Nephron (organoid): ENCODE results near the gene RASSF10.

Experiments used
- H3K27ac Mint-ChIP-seq, 3 experiments: 2 replicates each; pipeline ENCODE4 v1.8.0; 2020; ENCODE audit warnings: mixed read lengths in 3 of 3, mild to moderate bottlenecking in 2 of 3, moderate library complexity in 1 of 3
- H3K27me3 Mint-ChIP-seq: 2 replicates; pipeline ENCODE4 v1.8.0; 2021; ENCODE audit warnings: low read depth, mild to moderate bottlenecking, moderate library complexity, mixed read lengths
- H3K36me3 Mint-ChIP-seq: 2 replicates; pipeline ENCODE4 v1.8.0; 2020; ENCODE audit warnings: low read depth, mixed read lengths
- H3K4me1 Mint-ChIP-seq: 2 replicates; pipeline ENCODE4 v1.8.0; 2020; ENCODE audit warnings: mixed read lengths
- H3K4me3 Mint-ChIP-seq, 3 experiments: 2 replicates each; pipeline ENCODE4 v1.8.0; 2020; ENCODE audit warnings: mild to moderate bottlenecking in 3 of 3, mixed read lengths in 3 of 3, moderate library complexity in 2 of 3
- H3K9me3 Mint-ChIP-seq: 2 replicates; pipeline ENCODE4 v1.8.0; 2020; ENCODE audit warnings: mixed read lengths
- TF ChIP-seq, protein P1 (sequence below), 3 experiments: fragments of 200-600 bp; sonication (generic); IDR thresholded peaks; one replicate each; pipeline ENCODE4 v1.5.0; 2021; ENCODE audit warnings: antibody characterized with exemption in 3 of 3; ENCODE audit not compliant: unreplicated experiment in 3 of 3

The RASSF10 gene

GRCh38 chr11:12964650-12965049 lies 44.5 kb upstream of the RASSF10 start:
- Mint-ChIP-seq H3K27me3 (peaks cover 23% of the 10 kb centered on the region), H3K36me3 (no peaks in the 10 kb centered on the region), H3K9me3 (no peaks in the 10 kb centered on the region), H3K27ac (peak overlapping the region in 1 of 3 experiments; percentile 29), H3K4me1 (peaks cover 17% of the 10 kb centered on the region), H3K4me3 (no peak overlapping the region)
- TF ChIP-seq, protein P1, sequence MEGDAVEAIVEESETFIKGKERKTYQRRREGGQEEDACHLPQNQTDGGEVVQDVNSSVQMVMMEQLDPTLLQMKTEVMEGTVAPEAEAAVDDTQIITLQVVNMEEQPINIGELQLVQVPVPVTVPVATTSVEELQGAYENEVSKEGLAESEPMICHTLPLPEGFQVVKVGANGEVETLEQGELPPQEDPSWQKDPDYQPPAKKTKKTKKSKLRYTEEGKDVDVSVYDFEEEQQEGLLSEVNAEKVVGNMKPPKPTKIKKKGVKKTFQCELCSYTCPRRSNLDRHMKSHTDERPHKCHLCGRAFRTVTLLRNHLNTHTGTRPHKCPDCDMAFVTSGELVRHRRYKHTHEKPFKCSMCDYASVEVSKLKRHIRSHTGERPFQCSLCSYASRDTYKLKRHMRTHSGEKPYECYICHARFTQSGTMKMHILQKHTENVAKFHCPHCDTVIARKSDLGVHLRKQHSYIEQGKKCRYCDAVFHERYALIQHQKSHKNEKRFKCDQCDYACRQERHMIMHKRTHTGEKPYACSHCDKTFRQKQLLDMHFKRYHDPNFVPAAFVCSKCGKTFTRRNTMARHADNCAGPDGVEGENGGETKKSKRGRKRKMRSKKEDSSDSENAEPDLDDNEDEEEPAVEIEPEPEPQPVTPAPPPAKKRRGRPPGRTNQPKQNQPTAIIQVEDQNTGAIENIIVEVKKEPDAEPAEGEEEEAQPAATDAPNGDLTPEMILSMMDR (IDR thresholded peaks at IDR 0.05; ENCODE audit: unreplicated experiment in 3 of 3): no peak

- H3K4me1 Mint-ChIP-seq: peaks cover 17% of the 10 kb centered on the region
- no peak overlapping the region for H3K4me3 Mint-ChIP-seq
- H3K36me3 Mint-ChIP-seq: no peaks in the 10 kb centered on the region
- TF ChIP-seq, protein P1 (IDR thresholded peaks at IDR 0.05; ENCODE audit: unreplicated experiment in 3 of 3): no peak
- peak overlapping the region in 1 of 3 experiments; percentile 46 for H3K27ac Mint-ChIP-seq
- H3K27me3 Mint-ChIP-seq: peaks cover 20% of the 10 kb centered on the region
- H3K9me3 Mint-ChIP-seq: no peaks in the 10 kb centered on the region
Observed at GRCh38 chr11:12966002-12966401, 43.1 kb upstream of the RASSF10 start.

DNA sequence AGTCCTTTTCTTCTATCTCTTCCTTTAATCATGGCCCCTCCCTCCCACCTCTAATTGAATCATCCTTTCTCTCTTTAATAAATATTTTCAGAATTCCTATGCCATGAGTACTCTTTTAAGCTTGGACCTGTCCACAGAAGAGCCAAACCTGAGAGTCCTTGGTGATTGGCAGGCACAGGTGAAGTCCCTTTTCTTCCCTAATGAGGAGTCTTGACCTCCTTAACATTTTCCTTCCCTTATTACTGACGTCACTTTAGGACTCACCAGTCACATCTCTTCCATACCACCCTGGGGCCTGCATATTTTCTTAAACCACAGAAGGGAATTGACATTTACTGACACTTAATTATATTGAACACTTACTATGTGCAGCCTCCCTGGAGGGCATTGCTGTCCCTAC lies 41.0 kb upstream of the RASSF10 start:
- Mint-ChIP-seq H3K4me3 (no peak overlapping the region), H3K27me3 (peaks cover 7% of the 10 kb centered on the region), H3K27ac (peak overlapping the region; percentile 88 to 96 (median 95)), H3K9me3 (no peaks in the 10 kb centered on the region), H3K4me1 (peaks cover 32% of the 10 kb centered on the region), H3K36me3 (no peaks in the 10 kb centered on the region)
- TF ChIP-seq, protein P1 (IDR thresholded peaks at IDR 0.05; ENCODE audit: unreplicated experiment in 3 of 3): no peak

DNA sequence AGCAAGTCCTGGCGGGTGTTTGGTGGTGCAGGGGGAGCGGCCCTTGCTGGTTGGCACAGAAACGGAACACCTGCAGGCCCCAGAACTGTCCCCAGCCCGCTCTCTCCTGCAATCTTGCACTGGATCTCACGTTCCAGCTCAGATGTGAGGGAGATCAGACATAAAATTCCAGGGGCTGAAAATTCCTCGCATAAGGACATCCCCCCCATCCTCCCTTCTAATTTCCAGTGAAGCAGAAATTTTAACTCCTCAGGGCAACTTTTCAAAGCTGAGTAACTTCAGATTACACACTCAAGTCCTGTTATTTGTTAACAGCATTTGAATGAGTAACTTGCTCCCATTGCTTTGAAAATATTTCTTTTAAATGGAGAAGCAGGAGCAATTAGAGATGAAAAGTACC lies 40.3 kb upstream of the RASSF10 start:
- no peaks in the 10 kb centered on the region for H3K36me3 Mint-ChIP-seq
- H3K4me3 Mint-ChIP-seq: peak overlapping the region in 1 of 3 experiments; percentile 15
- TF ChIP-seq, protein P1 (IDR thresholded peaks at IDR 0.05; ENCODE audit: unreplicated experiment in 3 of 3): no peak
- H3K9me3 Mint-ChIP-seq: no peaks in the 10 kb centered on the region
- peaks cover 35% of the 10 kb centered on the region for H3K4me1 Mint-ChIP-seq
- H3K27me3 Mint-ChIP-seq: peaks cover 6% of the 10 kb centered on the region
- peak overlapping the region; percentile 88 to 96 (median 95) for H3K27ac Mint-ChIP-seq

GRCh38 chr11:12971955-12972354 lies 37.2 kb upstream of the RASSF10 start:
- peak overlapping the region; percentile 19 to 70 (median 59) for H3K27ac Mint-ChIP-seq
- H3K4me1 Mint-ChIP-seq: peaks cover 37% of the 10 kb centered on the region
- no peaks in the 10 kb centered on the region for H3K27me3 Mint-ChIP-seq
- no peaks in the 10 kb centered on the region for H3K36me3 Mint-ChIP-seq
- TF ChIP-seq, protein P1 (IDR thresholded peaks at IDR 0.05; ENCODE audit: unreplicated experiment in 3 of 3): no peak
- no peaks in the 10 kb centered on the region for H3K9me3 Mint-ChIP-seq
- H3K4me3 Mint-ChIP-seq: no peak overlapping the region

DNA sequence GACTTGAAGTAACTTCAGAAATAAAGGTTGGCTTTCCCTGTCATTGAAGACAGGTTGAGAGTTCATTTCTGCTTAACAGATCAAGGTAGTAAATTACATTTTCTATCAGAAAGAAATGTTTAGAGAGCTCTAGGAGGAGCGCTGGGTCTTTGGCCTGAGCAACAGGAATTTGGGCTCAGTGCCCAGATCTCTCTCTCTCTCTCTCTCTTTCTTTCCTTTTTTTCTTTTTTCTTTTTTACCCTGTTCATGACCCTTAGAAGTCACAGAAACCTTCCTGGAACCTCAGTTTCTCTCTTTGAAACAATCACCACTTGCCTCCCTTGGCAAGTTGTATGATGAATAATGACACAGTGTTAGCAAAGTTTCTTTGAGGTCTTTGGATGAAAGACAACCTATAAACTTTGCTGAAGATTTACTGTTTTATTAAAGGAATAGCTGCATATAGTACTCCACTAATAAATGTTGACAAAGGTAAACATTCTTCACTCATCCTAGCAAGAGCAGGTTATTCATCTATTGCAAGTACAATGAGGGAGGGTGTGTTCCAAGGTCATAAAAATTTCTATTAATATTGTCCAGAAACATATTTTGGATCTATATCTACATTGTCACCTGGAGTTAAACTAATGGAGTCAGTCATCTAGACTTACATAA lies 35.5 kb upstream of the RASSF10 start:
- Mint-ChIP-seq H3K4me1 (peaks cover 36% of the 10 kb centered on the region), H3K27ac (peak overlapping the region in 2 of 3 experiments; percentile 57 to 64), H3K27me3 (no peaks in the 10 kb centered on the region), H3K36me3 (no peaks in the 10 kb centered on the region), H3K9me3 (no peaks in the 10 kb centered on the region), H3K4me3 (no peak overlapping the region)
- TF ChIP-seq, protein P1 (IDR thresholded peaks at IDR 0.05; ENCODE audit: unreplicated experiment in 3 of 3): no peak
